Immature natural killer cell (primary cell): ENCODE results near the gene PLK2. TPM values are rescaled to one million over a fixed set of nuclear protein-coding genes. Genes with fewer than 3 reads are reported as not detected.

Experiments
- DNase-seq, 3 donors: peaks; one replicate each; pipeline ENCODE4 v3.0.0; 2022; ENCODE audit warnings: mixed read lengths in 1 of 3
- H3K27ac Mint-ChIP-seq, 6 donors: one replicate each; pipeline ENCODE4 v1.8.0; 2020; ENCODE audit warnings: mixed read lengths in 6 of 6, mild to moderate bottlenecking in 5 of 6, inconsistent platforms in 4 of 6, moderate library complexity in 3 of 6
- H3K27me3 Mint-ChIP-seq, 3 donors: one replicate each; pipeline ENCODE4 v1.8.0; 2020 to 2021; ENCODE audit warnings: low read depth in 3 of 3, mild to moderate bottlenecking in 3 of 3, mixed read lengths in 3 of 3, moderate library complexity in 3 of 3, inconsistent platforms in 1 of 3
- H3K36me3 Mint-ChIP-seq, 3 donors: one replicate each; pipeline ENCODE4 v1.8.0; 2020; ENCODE audit warnings: mixed read lengths in 3 of 3, inconsistent platforms in 2 of 3, mild to moderate bottlenecking in 2 of 3
- H3K4me1 Mint-ChIP-seq, 2 donors: one replicate each; pipeline ENCODE4 v1.8.0; 2020; ENCODE audit warnings: inconsistent platforms in 2 of 2, mild to moderate bottlenecking in 2 of 2, mixed read lengths in 2 of 2, moderate library complexity in 1 of 2
- H3K4me3 Mint-ChIP-seq, 5 donors: one replicate each; pipeline ENCODE4 v1.8.0; 2020; ENCODE audit warnings: mild to moderate bottlenecking in 5 of 5, mixed read lengths in 5 of 5, inconsistent platforms in 3 of 5, moderate library complexity in 3 of 5
- H3K9me3 Mint-ChIP-seq, 6 donors: one replicate each; pipeline ENCODE4 v1.8.0; 2020; ENCODE audit warnings: mild to moderate bottlenecking in 6 of 6, mixed read lengths in 6 of 6, inconsistent platforms in 4 of 6, moderate library complexity in 3 of 6
- polyA plus RNA-seq, 3 donors: library from polyadenylated mRNA; unstranded; fragments of 300-500 nt; fragmentation: Illumina TruSeq; gene quantifications; one replicate each; pipeline ENCODE4 v1.2.3, GENCODE V29; 2021

Gene PLK2
- polyA plus RNA-seq, 3 donors from 2014 or later = 4.0 to 6.4 (median 5.0) TPM

DNA sequence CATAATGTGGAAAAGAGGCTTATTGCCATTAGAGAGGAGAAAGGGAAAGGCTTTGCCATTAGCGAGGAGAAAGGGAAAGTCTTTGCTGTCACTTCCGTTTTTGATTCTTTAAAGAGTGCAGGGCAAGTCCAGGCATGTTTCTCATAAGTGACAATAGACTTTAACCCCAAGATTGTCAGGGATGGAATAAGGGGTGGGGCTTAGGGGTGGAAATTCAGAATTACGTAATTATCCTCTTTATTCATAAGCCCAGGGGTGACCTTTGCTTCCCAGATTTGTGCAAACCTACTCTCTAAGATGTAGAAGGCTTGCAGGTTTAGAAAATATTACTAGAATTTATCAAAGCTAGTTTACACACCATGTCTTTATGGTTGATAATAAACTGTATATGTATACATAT is 2.3 kb upstream of the PLK2 start:
- Mint-ChIP-seq H3K27ac (peak overlapping the region in 3 of 6 donors; percentile 2 to 45 (median 18)), H3K4me1 (peaks cover 16 to 22% of the 10 kb centered on the region in 2 donors), H3K4me3 (no peak overlapping the region), H3K27me3 (peaks cover 12 to 16% (median 14%) of the 10 kb centered on the region in 3 donors), H3K36me3 (no peaks in the 10 kb centered on the region), H3K9me3 (no peaks in the 10 kb centered on the region)
- DNase-seq = no peak

DNA sequence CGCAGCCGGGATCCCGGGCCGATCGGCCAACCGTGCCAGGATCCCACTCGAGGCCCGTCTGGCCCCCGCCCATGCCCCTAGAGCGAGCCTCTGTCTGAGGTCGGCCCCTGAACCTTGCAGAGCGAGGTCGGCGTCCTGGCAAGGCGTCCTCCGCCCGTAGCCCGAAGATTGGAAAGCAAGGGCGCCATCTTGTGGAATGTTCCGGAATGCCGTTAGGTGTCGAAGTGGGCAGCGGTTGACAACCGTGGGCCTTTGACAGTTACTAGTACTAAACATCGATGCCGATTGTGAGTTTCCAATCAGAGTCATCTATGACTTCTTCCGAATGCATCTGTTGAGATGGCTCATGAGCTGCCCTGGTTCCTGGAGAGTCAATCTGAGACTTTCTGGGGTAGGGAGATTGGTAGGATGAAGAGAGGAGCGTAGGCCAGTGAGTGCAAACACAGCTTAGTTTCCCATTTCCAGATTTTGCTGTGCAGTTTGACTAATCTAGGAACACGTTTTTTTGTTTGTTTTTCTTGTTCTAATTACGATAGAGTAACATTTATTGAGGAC is 923 bp upstream of the PLK2 start:
- H3K9me3 Mint-ChIP-seq = no peaks in the 10 kb centered on the region
- peak overlapping the region; percentile 54 to 94 (median 86) for H3K27ac Mint-ChIP-seq
- peaks cover 12 to 16% (median 16%) of the 10 kb centered on the region in 3 donors for H3K27me3 Mint-ChIP-seq
- DNase-seq = peak; percentile 84 to 87 (median 86)
- peak overlapping the region; percentile 87 to 91 (median 88) for H3K4me3 Mint-ChIP-seq
- peaks cover 0 to 3% (median 0%) of the 10 kb centered on the region in 3 donors for H3K36me3 Mint-ChIP-seq
- peaks cover 16 to 22% of the 10 kb centered on the region in 2 donors for H3K4me1 Mint-ChIP-seq

DNA sequence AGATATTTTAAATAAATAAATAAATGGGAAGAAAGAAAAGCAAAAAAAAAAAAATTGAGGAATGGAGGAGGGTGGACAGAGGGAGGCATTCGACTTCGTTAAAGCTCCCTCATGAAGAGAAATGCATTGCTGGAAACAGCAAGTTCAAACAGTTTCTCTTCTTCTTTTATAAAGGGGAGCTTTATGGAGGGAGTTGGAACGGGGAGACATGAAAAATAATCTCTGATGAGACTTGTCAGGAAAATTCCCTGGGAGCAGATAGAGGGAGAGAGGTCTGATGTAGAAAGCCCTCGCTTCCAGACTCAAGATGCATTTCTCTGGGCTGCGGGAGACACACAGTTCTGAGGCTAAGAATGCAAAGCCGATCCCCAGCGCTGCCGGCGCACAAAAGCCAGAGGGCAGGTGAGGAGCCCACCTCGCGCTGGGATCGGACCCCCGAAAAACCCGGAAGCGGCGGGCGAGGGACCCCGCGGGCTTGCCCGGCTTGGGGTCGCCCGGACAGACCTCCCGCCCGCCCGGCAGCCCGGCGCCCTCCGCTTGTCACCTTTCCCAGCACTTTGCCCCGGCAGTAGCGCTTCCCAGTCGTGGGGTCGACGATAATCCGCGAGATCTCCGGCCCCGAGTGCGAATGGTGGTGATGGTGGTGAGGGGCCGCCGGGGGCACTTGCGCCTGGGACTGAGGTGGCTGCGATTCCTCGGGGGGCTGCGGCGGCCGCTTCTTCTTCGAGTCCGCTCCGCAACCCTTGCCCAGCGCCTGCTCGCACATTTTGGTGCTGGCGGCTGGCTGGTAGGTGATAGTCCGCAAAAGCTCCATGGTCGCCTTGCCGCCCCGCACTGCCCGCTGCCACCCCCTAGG is 512 bp downstream of the PLK2 start:
- DNase-seq = no peak
- Mint-ChIP-seq H3K4me3 (peak overlapping the region; percentile 88 to 91 (median 90)), H3K4me1 (peaks cover 16 to 22% of the 10 kb centered on the region in 2 donors), H3K9me3 (no peaks in the 10 kb centered on the region), H3K36me3 (peaks cover 0 to 8% (median 8%) of the 10 kb centered on the region in 3 donors), H3K27me3 (peaks cover 12 to 16% (median 15%) of the 10 kb centered on the region in 3 donors), H3K27ac (peak overlapping the region; percentile 65 to 91 (median 78))

DNA sequence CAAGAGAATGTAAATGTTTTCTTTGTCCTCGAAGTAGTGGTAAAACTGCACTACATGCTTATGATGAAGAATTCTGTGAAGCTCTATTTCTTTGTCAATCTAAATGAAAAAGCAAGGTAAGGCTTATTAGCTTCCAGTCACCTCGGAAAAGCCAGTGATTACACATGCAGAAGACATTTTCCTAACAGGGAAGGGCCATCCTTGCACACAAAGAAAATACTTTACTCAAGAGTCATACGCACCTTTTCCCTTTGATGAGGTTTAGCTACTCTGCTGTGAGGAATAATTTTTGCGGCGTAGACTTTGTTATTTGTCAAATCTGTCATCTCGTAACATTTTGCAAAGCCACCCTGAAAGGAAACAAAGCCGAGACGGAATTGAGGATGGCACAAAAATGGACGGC is 1.1 kb downstream of the PLK2 start:
- peaks cover 16 to 22% of the 10 kb centered on the region in 2 donors for H3K4me1 Mint-ChIP-seq
- no peak for DNase-seq
- peaks cover 12 to 13% (median 13%) of the 10 kb centered on the region in 3 donors for H3K27me3 Mint-ChIP-seq
- H3K9me3 Mint-ChIP-seq = no peaks in the 10 kb centered on the region
- peaks cover 0 to 11% (median 8%) of the 10 kb centered on the region in 3 donors for H3K36me3 Mint-ChIP-seq
- peak overlapping the region; percentile 88 to 91 (median 90) for H3K4me3 Mint-ChIP-seq
- peak overlapping the region in 3 of 6 donors; percentile 17 to 79 (median 65) for H3K27ac Mint-ChIP-seq

DNA sequence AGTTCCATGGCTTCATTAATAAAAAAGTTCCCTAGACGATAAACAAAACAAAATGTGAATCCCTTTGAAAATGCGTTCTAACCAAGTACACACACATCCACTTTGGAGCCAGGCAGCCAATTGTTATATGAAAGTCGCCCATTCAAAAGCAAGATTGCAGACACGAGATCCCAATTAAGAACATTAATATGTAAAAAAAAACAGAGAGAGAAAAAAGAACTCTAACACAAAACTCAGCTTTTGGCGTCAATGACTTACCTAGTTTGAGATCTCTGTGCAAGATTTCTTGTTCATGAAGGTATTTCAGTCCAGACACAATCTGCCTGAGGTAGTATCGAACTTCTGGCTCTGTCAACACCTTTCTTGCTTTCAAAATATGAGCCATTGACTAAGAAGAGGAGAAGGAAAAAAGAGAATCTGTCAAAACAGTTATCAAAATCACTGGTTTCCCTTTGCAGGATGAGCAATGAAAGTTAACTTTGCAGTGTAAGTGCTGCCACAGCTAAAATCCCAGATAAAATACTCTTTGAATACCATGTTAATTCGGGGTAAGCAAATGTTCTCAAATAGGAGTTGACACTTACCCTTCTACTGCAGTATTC is 1.6 kb downstream of the PLK2 start:
- peaks cover 16 to 22% of the 10 kb centered on the region in 2 donors for H3K4me1 Mint-ChIP-seq
- peak in 1 of 3 donors; percentile 2 for DNase-seq
- peaks cover 0 to 11% (median 8%) of the 10 kb centered on the region in 3 donors for H3K36me3 Mint-ChIP-seq
- peaks cover 11 to 13% (median 13%) of the 10 kb centered on the region in 3 donors for H3K27me3 Mint-ChIP-seq
- peak overlapping the region in 4 of 5 donors; percentile 34 to 91 (median 72) for H3K4me3 Mint-ChIP-seq
- no peak overlapping the region for H3K27ac Mint-ChIP-seq
- H3K9me3 Mint-ChIP-seq = no peaks in the 10 kb centered on the region

DNA sequence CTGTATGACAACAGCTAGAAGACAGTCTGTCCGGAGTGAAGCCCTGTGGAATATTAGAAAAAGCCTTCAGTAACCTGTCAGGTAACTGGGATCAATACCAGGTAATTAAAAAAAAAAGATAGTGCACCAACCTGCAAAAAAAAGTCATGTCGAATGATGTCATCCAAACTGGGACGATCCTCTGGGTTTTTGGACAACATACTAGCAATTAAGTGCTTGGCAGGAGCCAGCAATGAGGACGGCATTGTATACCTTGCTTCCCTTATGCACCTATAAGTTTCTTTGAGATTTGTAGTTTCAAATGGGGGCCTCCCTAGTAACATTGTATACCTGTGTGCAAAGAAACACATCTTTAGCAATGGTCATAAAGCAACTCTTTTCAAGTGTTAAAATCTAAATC is 2.8 kb downstream of the PLK2 start:
- H3K36me3 Mint-ChIP-seq = peaks cover 0 to 11% (median 8%) of the 10 kb centered on the region in 3 donors
- H3K4me3 Mint-ChIP-seq = no peak overlapping the region
- H3K27ac Mint-ChIP-seq = no peak overlapping the region
- peaks cover 12 to 17% (median 13%) of the 10 kb centered on the region in 3 donors for H3K27me3 Mint-ChIP-seq
- peaks cover 16 to 22% of the 10 kb centered on the region in 2 donors for H3K4me1 Mint-ChIP-seq
- H3K9me3 Mint-ChIP-seq = no peaks in the 10 kb centered on the region
- DNase-seq = no peak

DNA sequence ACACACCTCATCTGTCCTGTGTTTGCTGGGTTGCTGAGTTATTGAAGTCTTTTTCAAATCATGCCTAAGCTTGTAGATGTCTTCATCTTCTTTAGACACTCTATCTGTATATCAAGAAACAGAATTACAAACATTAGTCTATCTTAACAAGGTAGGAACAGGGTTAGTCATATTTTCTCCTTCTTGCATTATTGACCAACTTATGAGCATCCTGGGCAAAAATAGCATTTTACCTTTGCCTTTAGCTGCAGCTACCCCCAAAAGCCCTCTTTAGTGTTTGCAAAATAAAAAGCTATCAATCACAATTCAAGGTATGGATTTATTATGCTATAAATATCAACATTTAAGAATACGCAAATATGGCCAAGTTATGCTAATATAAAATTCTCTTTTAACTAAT is 3.4 kb downstream of the PLK2 start:
- Mint-ChIP-seq H3K4me3 (no peak overlapping the region), H3K9me3 (no peaks in the 10 kb centered on the region), H3K36me3 (peaks cover 0 to 11% (median 8%) of the 10 kb centered on the region in 3 donors), H3K27ac (no peak overlapping the region), H3K4me1 (peaks cover 16 to 22% of the 10 kb centered on the region in 2 donors), H3K27me3 (peaks cover 12 to 17% (median 13%) of the 10 kb centered on the region in 3 donors)
- DNase-seq = no peak

DNA sequence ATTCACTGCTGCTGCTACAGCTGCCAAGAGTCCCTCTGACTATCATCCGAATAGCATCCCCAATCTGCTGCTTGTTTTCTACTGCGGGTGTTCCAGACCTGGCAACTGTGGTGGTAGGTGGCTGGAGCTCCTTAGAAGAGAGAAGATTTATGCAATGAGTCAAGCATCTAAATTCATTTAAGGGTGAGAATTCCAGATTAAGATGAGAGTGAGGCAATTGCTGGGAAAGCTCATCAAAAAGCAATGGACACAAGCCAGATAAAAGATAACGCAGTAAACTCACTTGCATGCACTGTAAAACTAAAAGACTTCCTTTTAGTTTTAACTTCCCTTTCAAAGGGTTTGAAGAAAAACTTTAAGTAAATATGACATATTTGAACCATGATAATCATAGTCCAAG is 3.9 kb downstream of the PLK2 start:
- H3K27me3 Mint-ChIP-seq = peaks cover 12 to 17% (median 13%) of the 10 kb centered on the region in 3 donors

DNA sequence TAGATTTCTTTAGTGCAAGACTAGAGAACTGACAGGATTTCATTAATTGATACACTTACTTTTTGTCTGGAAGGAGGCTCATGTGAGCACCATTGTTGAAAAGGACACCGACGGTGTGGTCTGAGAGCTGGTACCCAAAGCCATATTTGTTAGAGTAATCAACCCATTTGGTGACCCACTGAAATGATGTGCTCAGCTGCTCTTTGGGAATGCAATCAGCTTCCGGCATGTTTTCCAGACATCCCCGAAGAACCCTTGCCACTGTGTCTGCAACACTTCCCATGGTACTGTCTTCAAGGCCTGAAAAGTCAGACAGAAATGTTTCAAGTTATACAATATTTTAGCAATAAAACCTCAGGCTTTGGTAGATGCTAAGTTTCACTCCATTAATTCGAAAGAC is 4.4 kb downstream of the PLK2 start:
- peaks cover 11 to 17% (median 13%) of the 10 kb centered on the region in 3 donors for H3K27me3 Mint-ChIP-seq
- H3K9me3 Mint-ChIP-seq = no peaks in the 10 kb centered on the region
- peaks cover 0 to 11% (median 8%) of the 10 kb centered on the region in 3 donors for H3K36me3 Mint-ChIP-seq
- H3K27ac Mint-ChIP-seq = no peak overlapping the region
- H3K4me3 Mint-ChIP-seq = no peak overlapping the region
- DNase-seq = no peak
- H3K4me1 Mint-ChIP-seq = peaks cover 10 to 16% of the 10 kb centered on the region in 2 donors

More for the DNA sequence above, 3.9 kb downstream of the PLK2 start:
- Mint-ChIP-seq H3K4me3 (no peak overlapping the region), H3K4me1 (peaks cover 13 to 21% of the 10 kb centered on the region in 2 donors), H3K9me3 (no peaks in the 10 kb centered on the region), H3K36me3 (peaks cover 0 to 11% (median 8%) of the 10 kb centered on the region in 3 donors), H3K27ac (no peak overlapping the region)
- no peak for DNase-seq

DNA sequence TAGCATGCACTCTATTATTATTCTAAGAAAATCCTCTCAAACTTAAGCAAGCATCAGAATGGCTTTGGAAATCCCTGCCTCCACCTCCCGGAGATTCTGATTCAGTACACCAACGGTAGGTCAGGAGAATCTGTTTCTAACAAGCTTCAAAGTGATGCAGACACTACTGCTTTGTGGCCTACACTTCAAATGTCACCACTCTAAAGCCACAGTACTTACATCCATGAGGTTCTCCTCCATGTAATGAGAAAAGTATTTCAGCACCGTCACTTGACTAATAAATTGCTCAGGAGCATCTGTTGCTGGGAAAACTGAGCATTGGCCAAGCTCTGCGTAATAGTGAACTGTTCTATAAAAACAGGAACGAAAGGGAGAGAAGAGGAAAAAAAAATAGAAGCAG is 4.8 kb downstream of the PLK2 start:
- Mint-ChIP-seq H3K9me3 (no peaks in the 10 kb centered on the region), H3K4me3 (no peak overlapping the region), H3K27me3 (peaks cover 11 to 17% (median 13%) of the 10 kb centered on the region in 3 donors), H3K4me1 (peaks cover 10 to 16% of the 10 kb centered on the region in 2 donors), H3K36me3 (peaks cover 0 to 11% (median 8%) of the 10 kb centered on the region in 3 donors), H3K27ac (no peak overlapping the region)
- no peak for DNase-seq

DNA sequence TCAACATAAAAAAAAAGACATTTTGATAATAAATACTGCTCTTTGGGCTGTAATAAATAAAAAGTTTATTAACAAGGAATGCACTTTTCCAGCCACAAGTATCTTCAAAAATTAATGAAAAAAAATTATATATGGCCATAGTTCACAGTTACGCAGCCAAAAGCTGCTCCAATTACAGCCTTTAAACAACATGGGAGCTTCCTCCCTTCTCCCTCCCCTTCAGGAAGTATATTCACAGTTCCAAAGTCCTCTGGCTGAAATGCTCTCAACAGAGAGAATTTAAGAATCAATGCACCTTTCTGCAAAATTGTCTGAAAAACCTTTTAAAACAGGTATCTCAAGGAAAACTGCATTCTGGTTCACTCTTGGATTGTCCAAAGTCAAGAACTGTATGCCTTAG is 5.9 kb downstream of the PLK2 start:
- Mint-ChIP-seq H3K36me3 (peaks cover 0 to 11% (median 8%) of the 10 kb centered on the region in 3 donors), H3K4me3 (no peak overlapping the region), H3K4me1 (peaks cover 5 to 12% of the 10 kb centered on the region in 2 donors), H3K27ac (no peak overlapping the region), H3K27me3 (peaks cover 6 to 12% (median 11%) of the 10 kb centered on the region in 3 donors), H3K9me3 (no peaks in the 10 kb centered on the region)
- DNase-seq = no peak

DNA sequence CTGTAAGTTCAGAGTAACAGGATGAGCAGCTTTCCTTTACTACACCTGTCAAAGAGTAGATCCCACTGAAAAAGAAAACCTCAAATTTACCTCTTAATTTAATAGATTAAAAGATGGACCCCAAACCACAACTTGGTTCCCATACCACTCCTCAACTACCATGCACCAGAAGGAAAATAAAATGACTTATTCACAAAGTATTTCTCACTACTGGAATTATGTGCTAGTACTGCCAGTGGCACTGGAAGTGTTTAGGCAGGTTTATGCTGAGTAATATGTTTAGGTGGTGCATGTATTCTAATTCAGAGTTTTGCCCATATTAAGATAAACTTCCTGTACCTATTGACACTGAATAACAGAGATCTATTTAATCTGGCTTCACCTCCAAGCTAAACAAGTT is 6.6 kb downstream of the PLK2 start:
- Mint-ChIP-seq H3K27ac (no peak overlapping the region), H3K9me3 (no peaks in the 10 kb centered on the region), H3K4me3 (no peak overlapping the region), H3K27me3 (peaks cover 2 to 8% (median 4%) of the 10 kb centered on the region in 3 donors), H3K36me3 (peaks cover 0 to 11% (median 8%) of the 10 kb centered on the region in 3 donors), H3K4me1 (peaks cover 0 to 5% of the 10 kb centered on the region in 2 donors)
- DNase-seq = no peak

DNA sequence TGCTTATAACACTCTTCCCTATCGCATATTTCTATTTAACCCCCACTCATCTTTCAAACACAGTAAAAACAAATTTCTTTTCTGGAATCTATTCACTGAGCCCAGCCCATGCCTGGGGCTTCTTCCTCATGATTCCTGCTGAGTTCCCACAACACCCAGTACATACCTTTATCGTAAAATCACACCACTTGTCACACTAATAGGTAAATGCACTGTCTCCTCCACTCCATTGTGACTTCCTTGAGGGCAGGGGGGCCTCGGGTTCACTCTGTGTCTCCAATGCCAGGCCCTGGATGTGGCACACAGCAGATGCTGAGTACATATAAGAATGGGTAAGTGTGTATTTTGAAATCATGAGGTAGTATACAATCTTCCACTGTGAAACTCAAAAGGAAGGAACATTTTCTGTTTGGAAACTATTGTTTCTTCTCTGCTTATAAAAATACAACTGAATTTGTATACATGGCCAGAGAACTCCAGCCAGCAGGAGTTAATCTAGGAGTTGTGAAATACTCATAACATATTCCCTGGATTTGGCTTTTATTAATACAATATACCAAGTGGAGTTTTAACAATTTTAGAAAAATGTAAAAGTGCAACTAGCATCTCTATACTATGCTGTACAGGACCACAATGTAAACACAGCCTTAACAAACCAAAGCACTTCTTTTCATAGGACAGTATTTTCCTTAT is 7.2 kb downstream of the PLK2 start:
- Mint-ChIP-seq H3K36me3 (peaks cover 0 to 11% (median 8%) of the 10 kb centered on the region in 3 donors), H3K4me3 (no peak overlapping the region), H3K27ac (no peak overlapping the region), H3K27me3 (peaks cover 2 to 4% (median 2%) of the 10 kb centered on the region in 3 donors), H3K4me1 (no peaks in the 10 kb centered on the region), H3K9me3 (no peaks in the 10 kb centered on the region)
- no peak for DNase-seq
